HG03095 (cell line): ENCODE results near the gene ZNF221.
A peak's percentile ranks its signal among the peaks of the same experiment; 100 is the strongest.

ENCODE experiments used
- ATAC-seq: cut with Tn5 transposase; IDR thresholded peaks from one replicate; pipeline ENCODE4 v1.9.1; 2021; ENCODE audit warnings: moderate library complexity; ENCODE audit not compliant: unreplicated experiment

Gene ZNF221

GRCh38 chr19:43956827-43957226 lies 5.8 kb downstream of the ZNF221 start:
- no peak for ATAC-seq

DNA sequence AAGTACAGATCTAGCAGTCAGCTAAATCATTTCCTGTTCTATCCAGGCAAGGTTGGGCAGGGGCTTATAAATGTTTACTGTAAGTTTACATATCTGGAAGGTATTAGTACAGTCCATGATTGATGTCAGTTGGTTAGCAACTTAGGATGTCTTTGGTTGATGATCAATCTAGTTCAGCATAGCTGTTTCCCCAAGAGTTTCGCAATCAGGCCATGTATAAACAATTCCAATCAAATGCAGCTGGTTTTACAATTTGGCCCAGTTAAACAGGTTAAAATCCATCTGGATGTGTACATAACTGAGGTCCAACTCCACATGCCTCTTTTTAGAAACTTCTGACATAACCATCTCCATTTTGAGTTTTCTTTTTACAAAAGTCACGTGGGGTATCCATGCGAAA lies 6.9 kb downstream of the ZNF221 start:
- no peak for ATAC-seq

- no peak for ATAC-seq
These were observed 9.4 kb downstream of the ZNF221 start for GRCh38 chr19:43960411-43960810.

- no peak for ATAC-seq
These were observed 15.2 kb downstream of the ZNF221 start for GRCh38 chr19:43966079-43966694.

DNA sequence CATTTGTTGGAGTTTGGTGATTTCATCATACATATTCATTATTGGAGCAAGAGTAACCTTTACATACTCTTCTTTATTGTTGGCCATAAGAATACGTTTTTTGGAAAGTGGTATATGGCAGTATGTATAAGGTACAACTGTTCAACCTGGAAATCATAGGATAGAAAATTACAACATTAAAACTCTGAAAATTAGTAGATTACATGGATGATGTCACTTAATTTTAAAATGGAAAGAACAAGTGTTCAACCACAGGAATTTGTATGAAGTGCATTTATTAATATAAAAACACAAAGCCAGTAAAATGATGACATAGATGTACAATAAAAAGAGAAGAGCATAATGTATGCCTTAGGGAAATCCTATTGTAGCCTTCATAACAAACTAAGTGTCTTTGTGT lies 25.7 kb downstream of the ZNF221 start:
- no peak for ATAC-seq

DNA sequence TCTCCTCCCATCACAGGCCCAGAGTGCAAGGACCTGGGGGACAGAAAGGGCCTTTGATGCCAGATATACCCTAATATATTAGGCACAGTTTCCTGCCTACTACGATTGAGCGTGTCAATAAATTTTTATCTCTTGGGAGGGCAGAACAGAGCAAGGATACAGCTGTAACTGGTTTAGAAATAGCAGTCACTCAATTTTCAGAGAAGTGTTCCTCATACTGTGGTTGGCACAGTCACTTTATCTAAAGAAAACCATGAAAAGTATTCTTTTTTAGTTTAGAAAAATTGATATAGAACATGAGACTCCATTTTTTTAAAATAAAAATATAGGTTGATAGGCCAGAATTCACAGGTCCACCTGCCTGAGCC lies 32.5 kb downstream of the ZNF221 start:
- ATAC-seq, result no peak

DNA sequence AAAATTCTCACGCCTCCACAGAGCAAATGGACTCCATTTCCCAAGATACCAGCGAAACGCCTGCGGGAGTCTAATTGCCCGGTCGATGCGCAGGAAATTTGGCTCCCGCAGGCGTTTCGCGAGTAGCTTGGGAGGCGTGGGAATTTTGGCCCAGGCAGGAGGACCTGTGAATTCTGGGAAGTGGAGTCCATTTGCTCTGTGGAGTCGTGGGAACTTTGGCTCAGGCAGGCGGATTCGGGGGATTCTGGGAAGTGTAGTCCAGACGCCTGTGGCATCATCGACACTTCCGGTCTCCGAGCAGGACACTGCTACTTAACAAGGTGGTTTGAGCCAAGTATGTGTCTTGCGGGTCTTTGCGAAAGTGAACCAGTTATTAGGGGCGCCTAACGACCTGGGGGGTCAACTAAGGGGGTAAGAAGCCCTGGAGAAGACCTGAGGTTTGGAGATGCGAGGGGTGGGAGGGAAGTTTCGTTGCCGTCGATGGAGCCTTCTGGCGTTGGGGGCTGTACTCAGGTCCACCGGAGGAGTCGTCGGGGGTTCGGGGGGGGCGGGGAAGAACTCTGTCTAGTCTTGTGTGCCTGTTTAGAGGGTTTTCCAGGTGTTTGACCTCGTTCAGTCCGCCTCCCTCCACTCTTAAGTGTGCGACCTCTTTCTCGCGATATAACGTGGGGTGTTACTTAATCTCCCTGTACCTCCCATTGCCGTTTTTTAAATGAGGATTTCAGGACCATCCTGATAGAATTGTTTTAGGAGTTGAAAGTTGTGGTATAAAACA lies 33.1 kb downstream of the ZNF221 start, which contains the start of gene ZNF155:
Gene ZNF155, plus strand, starts transcription at position 277 of the 775 bp plus-strand sequence. CDS start 4,356 bp downstream, outside the sequence.
- peak; percentile 79 for ATAC-seq

GRCh38 chr19:43984687-43985000 lies 33.6 kb downstream of the ZNF221 start:
- ATAC-seq, result no peak

DNA sequence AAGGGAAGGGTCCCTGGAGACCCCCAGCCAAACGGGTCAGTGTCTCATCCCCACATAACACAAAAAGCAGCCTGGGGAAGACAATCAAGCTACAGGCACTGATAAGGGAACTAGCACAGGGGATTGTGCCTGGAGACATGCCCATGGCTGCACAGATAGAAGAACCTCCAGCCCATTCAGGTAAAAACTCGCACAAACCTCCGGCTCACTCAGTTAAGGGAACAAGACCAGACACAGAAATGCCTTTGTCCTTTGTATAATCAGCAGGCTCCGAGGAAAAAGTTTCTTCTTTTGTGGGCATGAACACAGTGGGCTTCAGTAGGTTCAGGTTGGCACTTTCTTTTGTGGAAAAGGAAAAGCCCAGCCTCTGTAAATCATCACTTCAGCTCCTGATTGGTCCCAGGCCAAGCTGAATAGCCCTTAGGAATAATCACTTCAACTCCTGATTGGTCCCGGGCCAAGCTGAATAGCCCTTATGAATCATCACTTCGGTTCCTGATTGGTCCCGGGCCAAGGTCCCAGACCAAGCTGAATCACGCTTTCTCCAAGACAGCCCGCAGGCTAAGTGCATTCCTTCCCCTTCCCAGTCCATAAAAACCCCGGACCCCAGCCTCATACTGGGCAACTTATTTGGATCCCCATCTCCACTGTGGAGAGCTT lies 46.7 kb downstream of the ZNF221 start:
- ATAC-seq, result no peak

GRCh38 chr19:44002212-44002565 lies 51.2 kb downstream of the ZNF221 start:
- no peak for ATAC-seq

DNA sequence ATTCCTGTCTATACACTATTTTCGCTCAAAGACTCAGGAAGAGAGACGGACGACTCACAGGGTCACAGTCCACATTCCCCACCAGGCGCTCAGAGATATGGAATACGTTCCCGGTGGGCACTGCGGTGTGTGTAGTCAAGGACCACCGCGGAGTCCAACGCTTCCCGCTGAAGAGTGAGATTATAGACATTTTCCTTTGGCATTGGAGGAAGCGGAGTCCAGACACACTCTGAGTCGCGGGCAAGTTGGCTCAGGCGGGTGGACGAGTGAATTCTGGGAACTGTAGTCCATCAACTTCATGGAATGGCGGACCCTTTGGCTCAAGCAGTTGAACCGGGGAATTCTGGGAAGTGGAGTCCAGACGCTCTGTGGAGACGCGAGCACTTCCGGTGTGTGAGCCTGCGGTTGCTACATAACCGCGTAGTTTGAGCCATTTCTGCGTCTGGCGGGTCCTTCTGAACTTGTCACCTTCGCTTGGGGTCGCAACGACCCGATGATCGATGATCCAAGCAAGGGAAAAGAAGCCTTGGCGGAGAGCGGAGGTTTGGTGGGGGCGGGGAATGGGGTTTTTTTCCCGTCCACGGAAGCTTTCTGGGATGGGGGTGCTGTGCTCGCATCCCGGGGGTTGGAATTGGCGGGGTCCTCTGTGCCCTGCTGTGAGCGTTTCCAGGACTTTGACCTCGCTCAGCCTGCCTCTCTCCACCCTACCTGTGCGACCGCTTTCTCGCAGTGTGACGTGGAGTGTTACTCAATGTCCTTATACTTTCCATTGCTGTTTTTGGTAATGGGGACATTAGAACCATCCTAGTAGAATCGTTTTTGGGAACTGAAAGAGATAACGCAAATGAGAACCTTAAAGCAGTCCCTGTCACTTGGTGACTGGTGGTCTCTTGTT lies 51.8 kb downstream of the ZNF221 start, which contains the start of gene ZNF230:
Gene ZNF230, plus strand, starts transcription at position 392 of the 895 bp plus-strand sequence. CDS start 4,122 bp downstream, outside the sequence.
- peak; percentile 76 for ATAC-seq

DNA sequence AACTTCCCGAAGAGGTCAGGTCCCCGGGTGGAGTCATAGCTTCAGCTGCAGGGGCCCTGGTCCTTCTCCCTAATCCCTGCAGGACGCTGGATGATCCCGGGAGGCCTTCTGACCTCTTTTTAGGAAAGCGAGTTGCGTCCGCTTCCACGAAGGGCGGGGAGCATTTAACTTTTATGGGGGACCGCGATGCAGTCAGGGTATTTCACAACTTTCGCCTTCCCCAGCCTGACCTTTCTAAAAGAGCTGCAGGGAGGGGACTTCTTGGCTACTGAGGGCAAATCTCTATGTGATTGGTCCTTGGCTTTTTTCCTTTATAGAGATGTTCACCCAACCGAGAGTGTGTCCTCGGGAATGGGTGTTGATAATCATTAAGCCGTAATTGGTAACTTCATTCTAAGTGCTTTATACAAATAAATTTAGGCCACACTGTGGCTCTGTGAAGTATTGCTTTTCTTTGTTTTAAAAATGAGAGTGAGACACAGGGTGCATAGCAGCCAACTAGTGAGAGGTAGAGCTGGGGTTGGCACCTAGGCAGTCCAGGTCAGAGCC lies 52.5 kb downstream of the ZNF221 start:
- ATAC-seq, result peak; percentile 16

DNA sequence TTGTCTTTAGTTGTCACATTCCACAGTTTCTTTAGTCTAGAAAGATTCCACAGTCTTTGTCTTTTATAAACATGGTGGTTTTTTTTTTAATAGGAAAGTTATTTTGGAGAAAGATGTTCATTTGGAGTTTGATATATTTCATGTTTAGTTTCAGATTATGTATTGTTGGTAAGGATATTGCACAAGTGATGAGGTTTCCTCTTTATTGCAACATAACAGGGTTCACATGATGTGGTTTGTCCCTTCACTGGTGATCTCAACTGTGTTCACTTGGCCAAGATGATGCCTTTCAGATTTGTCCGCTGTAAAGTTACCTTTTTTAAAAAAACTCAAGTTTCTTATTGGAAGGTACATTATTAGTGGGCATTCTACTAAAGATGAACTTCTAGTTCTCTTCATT lies 54.9 kb downstream of the ZNF221 start:
- no peak for ATAC-seq

- no peak for ATAC-seq
These were observed 56.4 kb downstream of the ZNF221 start for GRCh38 chr19:44007473-44007872.

GRCh38 chr19:44010468-44010867 lies 59.4 kb downstream of the ZNF221 start:
- ATAC-seq, result no peak
